Activated effector memory CD4-positive, alpha-beta T cell treated with Interleukin-2 at 50 U/mL for 16 hours (primary cell): ENCODE data around the gene CPSF3.
"Not testable (repeated sequence)": the region's sequence is repeated elsewhere in the genome, so short reads cannot be mapped to it uniquely, and the experiment has no call there.

Source experiments
- DNase-seq: peaks from one replicate; pipeline ENCODE4 v3.0.0-alpha.2; 2020

CPSF3 gene

DNA sequence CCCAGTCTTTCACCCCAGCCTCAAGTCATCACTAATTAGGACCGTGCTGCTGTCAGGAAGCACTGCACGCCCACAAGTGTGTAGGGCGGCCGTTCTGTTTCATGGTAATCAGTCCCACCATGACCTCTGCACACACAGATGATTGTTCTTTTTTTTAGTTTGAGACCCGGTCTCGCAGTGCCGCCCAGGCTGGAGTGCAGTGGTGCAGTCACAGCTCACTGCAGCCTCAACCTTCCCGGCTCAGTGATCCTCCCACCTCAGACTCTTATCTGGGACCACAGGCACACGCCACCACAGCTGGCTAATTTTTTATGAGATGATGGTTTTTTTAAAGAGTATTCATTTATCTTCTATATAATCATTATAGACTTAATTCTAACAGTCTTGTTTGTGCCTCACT, 49.1 kb downstream of the CPSF3 start:
- DNase-seq: no peak

DNA sequence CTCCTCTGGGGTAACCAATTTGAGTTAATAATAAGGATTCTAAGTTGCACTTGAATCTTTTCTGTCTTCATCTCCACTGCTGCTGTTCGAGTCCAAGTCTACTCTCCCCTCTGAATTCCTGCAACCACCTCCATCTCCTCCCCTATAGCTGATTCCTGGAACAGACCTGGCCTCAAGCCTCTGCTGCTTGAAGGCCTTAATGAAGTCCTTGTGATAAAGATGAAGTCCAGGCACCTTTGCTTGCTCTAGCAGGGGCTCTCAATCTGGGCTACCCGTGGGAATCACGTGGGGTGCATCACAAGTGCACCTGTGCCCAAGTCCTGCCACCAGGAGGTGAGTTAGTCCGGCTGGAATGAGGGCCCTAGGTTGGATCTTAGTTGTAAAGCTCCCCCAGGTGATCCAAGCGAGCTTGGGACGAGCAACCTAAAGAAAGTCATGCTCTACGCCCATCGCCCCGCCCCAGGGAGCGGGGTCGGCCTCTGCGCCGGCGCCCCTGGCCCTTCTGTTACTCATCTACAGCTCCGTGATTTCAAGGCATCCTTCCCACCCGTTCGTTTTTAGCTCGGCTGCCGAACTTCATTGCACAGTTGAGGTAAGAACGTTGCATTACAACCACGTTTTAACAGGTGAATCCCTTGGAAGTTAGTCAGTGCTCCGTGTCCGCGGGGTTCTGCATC, 50.0 kb downstream of the CPSF3 start:
- no peak for DNase-seq

- DNase-seq: peak; percentile 66
These were observed 50.5 kb downstream of the CPSF3 start for GRCh38 chr2:9473985-9474360.

DNA sequence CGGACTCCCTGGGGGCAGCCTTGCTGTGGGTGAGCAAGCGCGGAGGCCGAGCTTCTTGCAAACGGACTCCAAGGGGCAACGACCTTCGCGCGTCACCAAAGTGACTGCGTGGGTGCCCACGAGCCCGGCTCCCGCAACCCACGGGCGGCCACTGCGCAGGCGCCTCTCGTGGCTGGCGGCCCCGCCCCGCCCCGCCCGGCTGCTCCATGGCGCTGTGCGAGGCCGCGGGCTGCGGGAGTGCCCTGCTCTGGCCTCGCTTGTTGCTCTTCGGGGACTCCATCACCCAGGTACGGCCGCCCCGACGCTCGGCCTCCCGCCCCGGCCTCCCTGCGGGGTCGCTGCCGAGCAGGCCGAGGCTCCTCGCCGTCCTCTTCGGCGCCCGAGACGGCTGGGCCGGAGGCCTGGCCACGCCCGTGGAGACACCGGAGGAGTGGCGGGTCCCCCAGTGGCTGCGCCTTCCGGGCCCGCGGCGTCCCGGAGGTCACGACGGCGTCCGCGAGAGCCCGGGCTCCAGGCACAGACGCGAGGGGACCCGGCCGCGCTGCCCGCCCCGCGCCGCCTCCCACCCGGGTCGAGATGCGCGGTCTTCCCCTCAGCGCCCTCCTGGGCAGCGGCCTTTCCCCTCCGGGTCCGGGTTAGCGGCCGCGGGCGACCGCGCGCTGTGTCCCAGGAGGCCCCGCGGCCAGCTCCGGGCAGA, 51.1 kb downstream of the CPSF3 start, which contains the start of gene IAH1:
Gene IAH1, plus strand, starts transcription at position 191 of the 697 bp plus-strand sequence. Its CDS starts 16 bp downstream, at position 207.
- peak; percentile 75 for DNase-seq

DNA sequence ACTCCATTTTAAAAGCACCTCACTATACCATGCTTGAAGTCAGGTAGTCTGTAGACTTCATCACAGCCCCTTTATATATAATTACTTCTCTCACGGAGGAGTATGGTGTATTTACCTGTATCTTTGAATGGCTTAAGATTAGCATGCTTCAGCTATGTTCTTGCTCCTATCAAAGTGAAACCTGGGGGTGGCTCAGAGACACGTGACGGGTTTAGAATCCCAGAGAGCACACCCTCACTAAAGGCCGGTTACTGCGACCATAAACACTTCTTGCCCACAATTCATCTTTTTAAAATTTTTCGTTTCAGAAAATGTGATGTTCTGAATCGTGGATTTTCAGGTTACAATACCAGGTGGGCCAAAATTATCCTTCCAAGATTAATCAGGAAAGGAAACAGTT, 54.5 kb downstream of the CPSF3 start:
- DNase-seq: no peak

GRCh38 chr2:9478526-9478925, 55.1 kb downstream of the CPSF3 start:
- DNase-seq: no peak

GRCh38 chr2:9480157-9480556, 56.7 kb downstream of the CPSF3 start:
- DNase-seq: no peak

DNA sequence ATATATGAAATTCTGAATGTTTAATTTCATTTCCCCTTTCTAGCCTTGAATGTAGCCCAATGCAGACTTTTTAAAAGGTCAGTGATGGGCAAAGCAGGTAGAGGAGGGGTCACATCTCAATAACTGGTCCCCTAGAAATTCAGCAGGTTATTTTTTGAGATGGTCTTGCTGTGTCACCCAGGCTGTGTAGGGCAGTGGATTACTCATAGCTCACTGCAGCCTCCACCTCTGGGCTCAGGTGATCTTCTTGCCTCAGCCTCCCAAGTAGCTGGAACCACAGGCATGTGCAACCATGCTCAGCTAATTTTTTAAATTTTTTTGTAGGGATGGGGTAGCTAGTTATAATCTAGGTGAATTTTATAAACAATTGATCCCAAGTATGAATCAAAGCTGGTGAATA, 59.7 kb downstream of the CPSF3 start:
- no peak for DNase-seq

GRCh38 chr2:9484533-9484932, 61.1 kb downstream of the CPSF3 start:
- DNase-seq: no peak

- no peak for DNase-seq
These were observed 65.4 kb downstream of the CPSF3 start for GRCh38 chr2:9488583-9489547.

- no peak for DNase-seq
These were observed 67.3 kb downstream of the CPSF3 start for GRCh38 chr2:9490789-9491188.

- DNase-seq: no peak
These were observed 69.5 kb downstream of the CPSF3 start for GRCh38 chr2:9492927-9493326.

- DNase-seq: no peak
These were observed 70.0 kb downstream of the CPSF3 start for GRCh38 chr2:9493478-9493877.

DNA sequence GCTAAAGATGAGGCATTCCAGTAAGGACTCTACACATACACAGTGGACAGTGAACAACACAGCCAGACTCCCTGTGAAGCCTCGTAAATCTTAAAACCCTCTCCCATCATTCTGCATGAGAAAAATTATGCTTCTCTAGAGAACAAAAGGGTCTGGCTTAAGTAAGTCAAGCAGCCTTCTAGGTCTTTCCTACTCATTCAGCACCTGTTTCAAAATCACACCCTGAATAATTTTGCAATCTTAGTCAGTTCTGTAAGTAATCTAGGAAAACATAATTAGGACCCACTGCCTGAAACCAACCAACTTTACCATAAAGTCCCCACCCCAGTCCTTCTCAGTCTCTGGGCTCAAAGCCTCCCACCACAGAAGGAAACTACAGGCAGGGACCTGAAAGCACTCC, 70.6 kb downstream of the CPSF3 start:
- no peak for DNase-seq

DNA sequence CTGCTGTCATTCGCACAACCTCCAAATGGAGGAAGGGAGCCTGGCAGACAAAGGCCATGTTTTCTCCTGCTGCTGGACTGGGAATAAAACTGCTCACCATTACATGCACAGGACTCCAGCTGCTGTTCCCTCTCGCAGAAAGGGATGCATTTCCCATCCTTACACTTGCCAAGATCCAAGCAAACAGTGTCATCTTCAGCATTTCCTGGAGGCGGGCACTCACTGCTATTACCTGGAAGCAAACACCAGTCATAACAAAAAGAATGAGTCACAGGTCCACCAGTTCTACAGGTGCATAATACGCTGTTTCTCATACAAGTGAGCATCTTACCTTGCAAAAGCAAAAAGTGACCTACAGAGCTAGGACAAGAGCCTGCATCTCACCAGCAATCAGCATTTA, 73.6 kb downstream of the CPSF3 start:
- DNase-seq: no peak

DNA sequence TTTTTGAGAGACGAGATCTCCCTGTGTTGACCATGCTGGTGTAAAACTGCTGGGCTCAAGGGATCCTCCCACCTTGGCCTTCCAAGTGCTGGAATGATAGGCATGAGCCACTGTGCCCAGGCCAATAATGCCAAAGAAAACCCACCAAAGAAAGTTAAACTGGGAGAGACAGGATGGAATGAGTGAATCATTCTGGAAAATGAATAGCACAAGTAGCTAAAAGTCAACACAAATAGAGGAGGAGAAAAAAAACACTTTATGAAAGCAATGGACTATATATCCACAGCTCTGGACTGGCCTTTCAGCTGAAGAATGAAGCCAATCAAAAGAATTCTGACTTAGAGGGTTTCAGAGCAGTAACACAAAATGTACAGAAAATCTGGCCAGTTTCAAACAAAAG, 74.8 kb downstream of the CPSF3 start:
- DNase-seq: no peak

- DNase-seq: no peak
These were observed 85.5 kb downstream of the CPSF3 start for GRCh38 chr2:9508931-9509330.

- DNase-seq: not testable (repeated sequence)
These were observed 90.5 kb downstream of the CPSF3 start for GRCh38 chr2:9513946-9514345.

DNA sequence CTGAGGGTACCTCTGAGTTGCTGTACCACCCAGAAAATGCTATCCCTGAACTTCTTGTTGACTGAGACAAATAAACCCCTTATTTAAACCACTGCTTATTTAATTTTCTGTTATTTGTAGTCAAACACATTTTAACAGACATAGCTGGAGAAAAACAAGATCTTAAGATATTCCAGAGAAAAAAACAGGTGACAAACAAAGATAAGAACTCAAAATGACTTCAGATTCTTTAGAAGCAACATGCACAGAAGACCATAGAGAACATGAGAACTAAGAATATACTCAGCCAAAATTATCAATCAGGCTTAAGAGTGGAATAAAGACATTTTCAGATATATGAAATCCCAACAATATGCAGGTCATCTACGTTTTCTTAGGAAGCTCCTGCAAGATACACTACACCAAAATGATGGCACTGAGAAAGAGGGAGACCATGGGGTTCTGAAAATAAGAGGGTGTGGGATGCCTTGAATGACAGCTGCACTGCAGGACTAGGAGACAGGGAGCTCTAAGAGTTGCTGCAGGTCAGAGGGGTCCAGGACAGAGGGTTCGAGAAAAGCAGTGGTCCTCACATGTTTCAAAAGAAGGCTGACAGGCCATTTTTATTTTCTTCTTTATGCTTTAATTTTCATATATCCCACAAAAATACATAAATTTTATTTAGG, 93.8 kb downstream of the CPSF3 start:
- no peak for DNase-seq

DNA sequence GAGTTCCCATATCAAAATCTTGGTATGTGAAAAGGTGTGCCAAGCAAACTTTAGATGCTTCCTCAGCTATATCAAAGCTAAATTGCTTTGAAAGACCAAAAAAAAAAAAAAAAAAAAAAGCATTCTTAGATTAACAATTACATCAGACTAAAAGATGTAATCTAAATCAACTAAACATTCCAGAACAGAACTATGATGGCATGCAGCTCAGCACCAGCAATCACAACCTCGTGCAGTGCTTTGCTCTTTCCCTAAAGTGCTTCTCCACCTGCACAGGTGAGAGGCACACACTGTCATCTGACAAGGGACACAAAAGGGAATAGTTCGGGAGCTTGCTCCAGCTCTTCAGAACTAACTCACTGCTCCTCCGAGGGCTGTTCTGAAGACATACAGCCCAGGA, 94.7 kb downstream of the CPSF3 start:
- no peak for DNase-seq

DNA sequence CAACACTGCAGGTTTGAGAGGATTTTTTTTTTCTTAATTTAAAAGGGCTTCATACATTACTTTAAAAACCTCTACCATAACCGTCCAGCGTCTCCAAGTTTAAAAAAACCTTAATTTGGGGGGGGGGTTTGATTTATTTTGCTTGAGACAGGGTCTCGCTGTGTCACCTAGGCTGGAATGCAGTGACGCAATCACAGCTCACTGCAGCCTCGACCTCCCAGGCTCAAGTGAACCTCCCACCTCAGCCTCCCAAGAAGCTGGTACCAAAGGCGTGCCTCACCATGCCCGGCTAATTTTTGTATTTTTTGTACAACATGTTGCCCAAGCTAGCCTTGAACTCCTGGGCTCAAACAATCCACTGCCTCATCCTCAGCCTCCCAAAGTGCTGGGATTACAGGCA, 95.3 kb downstream of the CPSF3 start:
- no peak for DNase-seq

DNA sequence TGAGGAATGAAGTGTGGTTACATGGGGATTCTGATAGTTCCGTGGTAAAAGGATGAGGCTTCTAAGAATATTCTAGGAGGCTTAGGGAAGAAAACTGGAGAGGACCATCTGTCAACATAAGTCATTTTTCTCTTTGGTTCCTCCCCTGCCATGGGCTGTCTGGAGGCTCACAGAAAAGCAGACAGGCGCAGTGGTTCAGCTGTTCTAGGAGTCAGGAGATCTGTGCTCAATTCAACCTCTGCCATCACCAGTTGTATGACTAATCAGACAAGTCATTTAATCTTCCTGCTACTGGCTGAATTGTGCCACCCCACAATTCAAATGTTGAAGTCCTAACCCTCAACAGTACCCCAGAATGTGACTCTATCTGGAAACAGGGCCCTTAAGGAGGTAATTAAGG, 95.8 kb downstream of the CPSF3 start:
- no peak for DNase-seq
